Immature natural killer cell (primary cell): ENCODE data around the gene APBA1. TPM values are rescaled to one million over a fixed set of nuclear protein-coding genes. Genes with fewer than 3 reads are reported as not detected.
A peak's percentile ranks its signal among the peaks of the same experiment; 100 is the strongest.
"Not testable (repeated sequence)": the region's sequence is repeated elsewhere in the genome, so short reads cannot be mapped to it uniquely, and the experiment has no call there.

Experiments used
- DNase-seq, 3 donors: peaks; one replicate each; pipeline ENCODE4 v3.0.0; 2022; ENCODE audit warnings: mixed read lengths in 1 of 3
- H3K27ac Mint-ChIP-seq, 6 donors: one replicate each; pipeline ENCODE4 v1.8.0; 2020; ENCODE audit warnings: mixed read lengths in 6 of 6, mild to moderate bottlenecking in 5 of 6, inconsistent platforms in 4 of 6, moderate library complexity in 3 of 6
- H3K27me3 Mint-ChIP-seq, 3 donors: one replicate each; pipeline ENCODE4 v1.8.0; 2020 to 2021; ENCODE audit warnings: low read depth in 3 of 3, mild to moderate bottlenecking in 3 of 3, mixed read lengths in 3 of 3, moderate library complexity in 3 of 3, inconsistent platforms in 1 of 3
- H3K36me3 Mint-ChIP-seq, 3 donors: one replicate each; pipeline ENCODE4 v1.8.0; 2020; ENCODE audit warnings: mixed read lengths in 3 of 3, inconsistent platforms in 2 of 3, mild to moderate bottlenecking in 2 of 3
- H3K4me1 Mint-ChIP-seq, 2 donors: one replicate each; pipeline ENCODE4 v1.8.0; 2020; ENCODE audit warnings: inconsistent platforms in 2 of 2, mild to moderate bottlenecking in 2 of 2, mixed read lengths in 2 of 2, moderate library complexity in 1 of 2
- H3K4me3 Mint-ChIP-seq, 5 donors: one replicate each; pipeline ENCODE4 v1.8.0; 2020; ENCODE audit warnings: mild to moderate bottlenecking in 5 of 5, mixed read lengths in 5 of 5, inconsistent platforms in 3 of 5, moderate library complexity in 3 of 5
- H3K9me3 Mint-ChIP-seq, 6 donors: one replicate each; pipeline ENCODE4 v1.8.0; 2020; ENCODE audit warnings: mild to moderate bottlenecking in 6 of 6, mixed read lengths in 6 of 6, inconsistent platforms in 4 of 6, moderate library complexity in 3 of 6
- polyA plus RNA-seq, 3 donors: library from polyadenylated mRNA; unstranded; fragments of 300-500 nt; fragmentation: Illumina TruSeq; gene quantifications; one replicate each; pipeline ENCODE4 v1.2.3, GENCODE V29; 2021

Gene APBA1
- polyA plus RNA-seq, 3 donors from 2014 or later = not detected

DNA sequence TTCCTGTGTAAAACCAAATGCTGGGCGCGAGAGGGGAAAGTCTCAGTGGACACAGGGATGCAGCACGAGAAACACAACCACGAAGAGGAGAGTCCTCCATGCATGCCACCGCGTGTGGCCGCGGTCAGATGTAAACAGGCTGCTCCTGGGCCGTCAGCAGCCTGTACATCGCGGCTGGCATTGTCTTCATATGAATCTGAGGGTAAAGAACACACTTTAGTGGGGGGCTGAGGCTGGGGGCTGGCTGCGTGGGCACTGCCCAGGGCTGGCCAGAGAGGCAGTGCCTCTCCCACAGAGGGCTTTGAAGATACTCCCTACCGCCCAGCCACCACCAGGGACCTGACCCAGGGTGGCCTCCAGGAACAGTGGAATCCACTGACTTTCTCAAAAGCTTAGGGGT is 241.0 kb downstream of the APBA1 start:
- H3K36me3 Mint-ChIP-seq = no peaks in the 10 kb centered on the region
- no peak for DNase-seq
- H3K9me3 Mint-ChIP-seq = peaks cover 0 to 2% (median 0%) of the 10 kb centered on the region in 6 donors
- H3K27me3 Mint-ChIP-seq = no peaks in the 10 kb centered on the region
- no peaks in the 10 kb centered on the region for H3K4me1 Mint-ChIP-seq
- H3K27ac Mint-ChIP-seq = no peak overlapping the region
- H3K4me3 Mint-ChIP-seq = no peak overlapping the region

DNA sequence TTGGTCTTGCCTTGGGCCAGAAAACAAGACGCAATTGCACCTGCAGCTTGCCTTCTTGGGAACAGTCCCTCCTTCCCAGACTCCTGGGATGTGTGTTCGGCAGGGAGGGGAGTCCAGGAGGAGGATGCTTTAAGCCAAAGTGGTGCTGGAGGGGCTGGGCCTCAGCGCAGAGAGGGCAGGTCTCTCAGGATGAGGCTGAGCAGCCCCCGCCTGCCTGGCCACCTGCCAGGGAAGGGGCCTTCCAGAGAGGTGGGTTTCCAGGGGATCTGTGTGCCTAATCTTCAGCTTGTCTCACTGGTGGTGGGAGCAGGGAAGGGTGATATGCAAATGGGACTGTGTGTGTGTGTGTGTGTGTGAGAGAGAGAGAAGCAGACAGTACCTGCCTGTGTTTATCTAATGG is 242.0 kb downstream of the APBA1 start:
- no peak overlapping the region for H3K27ac Mint-ChIP-seq
- H3K4me3 Mint-ChIP-seq = no peak overlapping the region
- H3K4me1 Mint-ChIP-seq = no peaks in the 10 kb centered on the region
- no peak for DNase-seq
- H3K27me3 Mint-ChIP-seq = peaks cover 0 to 1% (median 0%) of the 10 kb centered on the region in 3 donors
- H3K9me3 Mint-ChIP-seq = peaks cover 0 to 2% (median 0%) of the 10 kb centered on the region in 6 donors
- H3K36me3 Mint-ChIP-seq = no peaks in the 10 kb centered on the region

DNA sequence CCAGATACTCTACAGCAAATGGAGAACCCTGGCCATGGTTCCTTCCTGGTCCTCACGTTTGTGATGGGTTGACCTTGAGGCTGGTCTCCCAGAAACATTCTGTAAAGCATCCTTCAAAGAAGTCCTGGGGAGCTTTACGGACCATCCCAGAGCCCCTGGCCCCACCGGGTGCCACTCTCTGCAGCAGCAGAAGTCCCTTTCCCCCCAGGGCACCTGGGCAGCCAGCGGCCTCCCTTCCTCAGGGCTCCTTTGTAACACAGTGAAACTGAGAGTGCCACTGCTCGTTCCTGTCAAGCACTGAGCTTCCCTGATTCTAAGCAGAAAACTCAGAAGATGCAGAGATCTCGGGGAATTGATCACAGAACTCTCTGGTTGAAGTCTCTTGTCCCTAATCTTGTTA is 242.9 kb downstream of the APBA1 start:
- Mint-ChIP-seq H3K27me3 (peaks cover 0 to 1% (median 0%) of the 10 kb centered on the region in 3 donors), H3K9me3 (peaks cover 0 to 2% (median 0%) of the 10 kb centered on the region in 6 donors), H3K4me3 (no peak overlapping the region), H3K4me1 (no peaks in the 10 kb centered on the region), H3K36me3 (no peaks in the 10 kb centered on the region), H3K27ac (no peak overlapping the region)
- DNase-seq = no peak

DNA sequence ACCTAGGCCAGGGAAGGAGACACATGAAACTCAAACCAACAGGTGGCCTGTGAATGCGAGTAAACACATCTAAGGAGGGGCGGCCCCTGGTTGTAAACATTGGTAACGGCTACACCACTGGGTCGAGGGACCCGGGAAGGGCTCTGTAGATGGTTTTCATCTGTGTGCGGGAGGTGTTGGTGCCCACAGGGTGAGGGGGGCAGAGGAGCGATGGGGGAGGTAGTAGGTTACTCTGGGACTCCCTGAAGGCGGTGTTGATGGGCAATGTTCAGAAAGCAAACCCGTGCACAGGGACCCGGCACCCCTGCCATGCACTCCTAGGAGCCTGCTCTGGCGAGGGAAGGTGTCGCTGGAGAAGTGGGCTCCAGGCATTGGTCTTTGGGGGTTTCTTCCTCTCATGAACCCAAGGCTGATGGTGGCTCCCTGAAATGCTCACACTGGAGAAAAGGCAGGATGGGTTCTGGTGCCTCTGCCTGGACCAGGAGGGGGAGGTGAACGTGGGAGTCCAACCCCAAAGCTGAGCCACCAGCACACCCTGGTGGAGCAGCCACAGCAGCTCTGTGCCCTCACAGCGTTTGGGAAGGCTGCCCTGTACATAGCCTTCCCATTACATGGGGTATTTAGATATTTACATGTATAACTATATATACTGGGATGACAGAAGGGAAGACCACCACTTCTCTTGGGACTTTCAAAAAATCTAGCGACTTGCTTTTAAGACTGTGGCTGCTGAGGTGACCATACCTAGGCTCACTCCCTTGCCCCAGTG is 244.0 kb downstream of the APBA1 start:
- Mint-ChIP-seq H3K4me3 (no peak overlapping the region), H3K27ac (no peak overlapping the region), H3K4me1 (no peaks in the 10 kb centered on the region), H3K9me3 (peaks cover 0 to 2% (median 0%) of the 10 kb centered on the region in 6 donors), H3K36me3 (no peaks in the 10 kb centered on the region), H3K27me3 (peaks cover 0 to 1% (median 0%) of the 10 kb centered on the region in 3 donors)
- DNase-seq = no peak

DNA sequence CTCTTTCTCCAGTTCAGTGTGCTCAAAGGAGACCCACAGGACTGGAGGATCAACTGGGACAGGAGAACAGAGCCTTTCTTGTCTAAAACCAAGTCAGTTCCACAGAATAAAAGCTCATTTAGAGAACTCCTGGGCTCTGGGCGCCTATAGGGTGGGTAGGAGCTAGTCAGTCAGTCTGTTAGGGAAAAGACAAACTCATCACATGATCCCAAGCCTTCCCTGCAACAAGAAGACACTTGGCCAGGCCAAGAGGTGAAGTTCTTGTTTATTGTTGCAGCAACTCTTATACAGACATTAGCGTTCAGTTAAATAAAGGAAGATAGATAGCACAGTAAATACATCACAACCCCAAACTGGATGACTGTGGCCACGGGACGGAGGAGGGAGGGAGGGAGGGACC is 244.9 kb downstream of the APBA1 start:
- no peak overlapping the region for H3K27ac Mint-ChIP-seq
- H3K9me3 Mint-ChIP-seq = peaks cover 0 to 2% (median 0%) of the 10 kb centered on the region in 6 donors
- peaks cover 0 to 4% (median 1%) of the 10 kb centered on the region in 3 donors for H3K27me3 Mint-ChIP-seq
- no peaks in the 10 kb centered on the region for H3K4me1 Mint-ChIP-seq
- DNase-seq = no peak
- no peaks in the 10 kb centered on the region for H3K36me3 Mint-ChIP-seq
- no peak overlapping the region for H3K4me3 Mint-ChIP-seq

DNA sequence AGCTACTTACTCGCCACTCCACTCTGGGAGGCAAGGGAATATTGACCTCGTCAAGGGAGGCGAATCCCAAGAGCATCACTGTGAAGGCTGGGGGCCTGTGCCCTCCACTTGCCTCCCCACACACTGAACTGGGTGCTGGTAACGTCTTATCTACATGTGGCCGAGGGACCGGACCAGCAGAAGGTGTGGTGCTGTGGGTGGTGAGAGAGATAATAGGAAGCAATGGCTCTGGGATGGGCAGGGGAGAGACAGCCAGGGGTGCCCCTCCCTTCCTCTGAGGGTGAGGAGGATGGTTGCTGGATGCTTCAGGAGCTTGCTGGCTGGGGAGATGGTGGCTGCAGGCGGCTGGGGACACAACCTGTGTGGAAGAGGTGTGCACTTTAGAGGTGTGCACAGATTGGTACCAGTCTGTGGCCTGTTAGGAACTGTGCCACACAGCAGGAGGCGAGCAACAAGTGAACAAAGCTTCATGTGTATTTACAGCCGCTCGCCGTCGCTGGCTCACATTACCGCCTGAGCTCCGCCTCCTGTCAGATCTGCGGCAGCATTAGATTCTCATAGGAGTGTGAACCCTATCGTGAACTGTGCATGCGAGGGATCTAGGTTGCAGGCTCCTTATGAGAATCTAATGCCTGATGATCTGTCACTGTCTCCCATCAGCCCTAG is 246.9 kb downstream of the APBA1 start:
- H3K4me3 Mint-ChIP-seq = no peak overlapping the region
- H3K9me3 Mint-ChIP-seq = peaks cover 0 to 2% (median 0%) of the 10 kb centered on the region in 6 donors
- no peak overlapping the region for H3K27ac Mint-ChIP-seq
- DNase-seq = no peak
- no peaks in the 10 kb centered on the region for H3K4me1 Mint-ChIP-seq
- H3K27me3 Mint-ChIP-seq = peaks cover 0 to 10% (median 1%) of the 10 kb centered on the region in 3 donors
- H3K36me3 Mint-ChIP-seq = no peaks in the 10 kb centered on the region

DNA sequence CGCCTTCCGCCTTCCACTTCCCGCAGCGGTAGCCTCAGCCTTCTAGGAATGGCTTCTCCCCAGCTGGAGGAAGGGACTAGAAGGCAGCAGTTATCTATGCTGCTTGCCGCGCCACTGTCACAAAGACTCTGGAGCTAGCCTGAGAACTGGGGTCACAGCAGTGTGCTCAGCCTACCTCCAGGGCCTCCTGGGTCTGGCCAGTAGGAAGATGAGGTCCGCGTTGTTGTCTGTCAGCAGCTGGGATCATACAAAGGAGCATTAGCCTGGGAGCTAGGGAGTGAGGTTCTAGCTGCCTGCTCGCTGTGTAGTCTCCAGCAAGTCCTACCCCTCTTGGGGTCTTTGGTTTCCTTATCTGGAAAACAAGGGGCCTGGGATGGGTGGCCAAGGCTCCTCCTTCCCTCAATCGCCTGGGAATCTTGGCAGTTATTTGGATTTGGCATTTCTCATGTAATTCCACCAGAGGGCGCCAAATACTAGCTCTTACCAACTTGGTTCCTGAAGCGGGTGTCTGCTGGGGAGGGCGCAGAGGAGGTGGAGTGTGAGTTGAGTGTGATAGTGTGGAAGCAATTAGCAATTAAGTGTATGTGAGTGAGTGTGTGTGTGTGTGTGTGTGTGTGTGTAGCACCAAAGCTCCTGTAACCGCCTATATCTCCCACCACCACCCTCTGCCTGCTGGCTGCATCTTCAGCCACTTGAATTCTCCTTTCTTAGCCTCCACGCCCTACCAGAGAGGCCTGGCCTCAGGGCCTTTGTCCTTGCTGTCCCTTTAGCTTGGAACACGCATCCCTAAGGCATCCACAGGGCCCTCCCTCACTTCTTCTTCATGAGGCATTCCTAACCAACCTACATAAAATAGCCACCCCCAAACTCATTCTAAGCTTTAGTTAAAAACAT is 250.0 kb downstream of the APBA1 start:
- Mint-ChIP-seq H3K4me3 (no peak overlapping the region), H3K27ac (no peak overlapping the region), H3K27me3 (peaks cover 1 to 10% (median 2%) of the 10 kb centered on the region in 3 donors), H3K36me3 (no peaks in the 10 kb centered on the region), H3K4me1 (no peaks in the 10 kb centered on the region), H3K9me3 (no peaks in the 10 kb centered on the region)
- peak; percentile 22 to 32 (median 32) for DNase-seq

DNA sequence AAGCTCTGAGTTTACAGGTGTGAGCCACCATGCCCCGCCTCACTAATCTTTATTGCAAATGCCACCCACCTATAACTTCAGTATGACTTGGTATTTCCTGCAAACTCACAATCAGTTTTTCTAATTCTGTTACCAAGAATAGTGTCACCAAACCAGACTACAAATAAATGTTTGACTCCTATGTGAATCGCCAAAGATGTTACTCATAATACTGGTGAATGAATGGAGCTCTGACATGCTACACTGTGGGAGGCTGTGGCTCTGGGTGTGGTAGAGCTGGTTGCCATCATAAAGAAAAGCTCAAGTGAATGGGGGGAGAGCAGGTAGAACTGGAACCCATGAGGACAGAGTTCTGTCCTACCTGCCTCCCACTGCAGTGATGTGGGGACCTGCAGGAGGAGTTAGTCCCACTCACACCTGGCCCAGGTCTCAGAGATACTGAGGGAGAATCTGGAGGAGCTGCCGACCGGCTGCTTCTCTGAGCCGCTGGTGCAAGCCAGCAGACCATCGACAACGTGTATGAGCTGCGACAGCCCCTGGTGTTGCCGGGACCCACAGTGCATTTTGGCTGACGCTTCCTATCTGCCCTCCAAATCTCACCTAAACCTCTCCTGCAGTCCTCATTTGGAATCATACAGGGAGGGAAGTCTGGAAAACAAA is 251.4 kb downstream of the APBA1 start:
- no peak overlapping the region for H3K4me3 Mint-ChIP-seq
- no peaks in the 10 kb centered on the region for H3K9me3 Mint-ChIP-seq
- H3K36me3 Mint-ChIP-seq = no peaks in the 10 kb centered on the region
- no peak for DNase-seq
- peaks cover 0 to 10% (median 2%) of the 10 kb centered on the region in 3 donors for H3K27me3 Mint-ChIP-seq
- H3K4me1 Mint-ChIP-seq = no peaks in the 10 kb centered on the region
- H3K27ac Mint-ChIP-seq = no peak overlapping the region

DNA sequence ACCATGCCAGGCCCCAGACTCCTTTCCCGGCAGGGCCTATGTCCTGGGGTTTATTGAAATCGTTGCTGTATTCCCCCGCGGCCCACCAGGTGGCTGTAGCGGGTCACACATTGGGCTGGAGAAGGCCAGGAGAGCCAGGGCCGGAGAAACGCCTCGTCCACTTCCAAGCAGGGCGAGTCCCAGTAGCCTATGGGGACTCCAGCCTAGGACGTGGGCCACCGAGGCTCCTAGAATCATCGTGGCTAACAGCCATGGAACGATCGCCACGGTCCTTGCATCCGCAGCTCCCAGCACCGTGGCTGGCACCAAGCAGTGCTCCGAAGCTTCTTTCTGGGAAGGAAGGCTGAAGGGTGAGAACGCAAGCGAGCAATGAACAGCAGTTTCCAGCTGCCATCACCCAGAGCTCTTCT is 259.4 kb downstream of the APBA1 start:
- H3K27me3 Mint-ChIP-seq = peaks cover 0 to 4% (median 3%) of the 10 kb centered on the region in 3 donors
- DNase-seq = no peak
- H3K4me1 Mint-ChIP-seq = no peaks in the 10 kb centered on the region
- no peaks in the 10 kb centered on the region for H3K36me3 Mint-ChIP-seq
- H3K27ac Mint-ChIP-seq = no peak overlapping the region
- no peak overlapping the region for H3K4me3 Mint-ChIP-seq
- H3K9me3 Mint-ChIP-seq = no peaks in the 10 kb centered on the region

DNA sequence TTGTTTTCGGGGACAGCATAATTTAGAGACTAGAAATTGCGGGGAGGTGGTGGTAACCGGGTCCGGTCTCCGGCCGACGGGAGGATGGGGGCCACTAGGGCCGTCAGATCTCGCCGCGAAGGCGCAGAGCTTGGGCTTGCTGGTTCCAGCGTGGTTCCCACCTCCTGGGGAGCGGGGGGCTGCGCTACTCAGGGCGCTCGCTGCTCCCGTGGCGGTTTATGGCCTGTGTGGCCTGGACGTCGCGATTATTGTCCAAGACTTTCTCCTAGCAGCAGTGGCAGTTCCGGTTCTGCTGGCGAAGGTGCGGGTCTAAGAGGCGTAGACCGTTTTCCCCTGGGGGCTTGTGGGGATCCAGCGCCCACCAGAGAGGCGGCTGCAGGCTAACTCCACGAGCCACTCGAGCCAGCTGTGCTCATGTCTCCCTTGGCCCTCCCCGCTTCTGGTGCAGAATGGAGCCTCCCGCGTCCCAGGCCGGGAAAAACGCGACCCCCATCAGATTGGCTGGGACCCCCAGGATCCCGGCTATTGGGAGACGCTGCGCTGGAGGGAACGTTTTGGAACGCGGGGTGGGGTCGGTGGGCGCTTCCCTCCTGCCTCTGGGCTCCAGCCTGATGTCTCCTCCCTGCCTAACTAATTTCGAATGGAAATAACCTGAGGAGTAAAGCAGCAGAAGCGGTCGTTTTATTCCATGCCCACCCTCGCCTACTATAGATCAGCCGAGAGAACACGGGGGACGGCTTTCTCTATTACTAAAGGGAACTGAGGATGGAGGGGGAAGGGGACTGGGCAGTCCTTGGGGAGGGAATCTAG is 260.0 kb downstream of the APBA1 start:
- Mint-ChIP-seq H3K27ac (no peak overlapping the region), H3K36me3 (no peaks in the 10 kb centered on the region), H3K9me3 (no peaks in the 10 kb centered on the region), H3K4me1 (no peaks in the 10 kb centered on the region), H3K4me3 (no peak overlapping the region), H3K27me3 (peaks cover 0 to 4% (median 3%) of the 10 kb centered on the region in 3 donors)
- no peak for DNase-seq

DNA sequence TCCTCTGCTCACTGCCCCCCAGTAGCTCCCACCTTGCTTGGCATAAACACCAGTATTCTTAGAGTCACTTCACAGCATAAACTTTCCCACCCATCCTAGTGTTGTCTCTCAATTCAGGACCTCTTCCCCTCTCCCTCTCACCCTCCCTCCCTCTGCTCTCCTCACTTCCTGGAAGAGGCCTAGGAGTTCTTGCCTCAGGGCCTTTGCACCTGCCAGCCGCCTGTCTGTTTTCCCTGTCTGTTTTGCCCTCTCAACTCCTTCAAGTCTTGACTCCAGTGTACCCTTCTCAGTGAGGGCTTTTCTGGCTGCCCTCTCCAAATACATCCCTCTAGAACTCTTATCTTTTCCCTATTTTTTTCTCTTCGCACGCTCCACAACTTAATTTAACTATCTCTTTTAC is 260.9 kb downstream of the APBA1 start:
- H3K9me3 Mint-ChIP-seq = no peaks in the 10 kb centered on the region
- H3K36me3 Mint-ChIP-seq = no peaks in the 10 kb centered on the region
- H3K4me3 Mint-ChIP-seq = no peak overlapping the region
- DNase-seq = no peak
- no peak overlapping the region for H3K27ac Mint-ChIP-seq
- no peaks in the 10 kb centered on the region for H3K4me1 Mint-ChIP-seq
- peaks cover 0 to 4% (median 3%) of the 10 kb centered on the region in 3 donors for H3K27me3 Mint-ChIP-seq

DNA sequence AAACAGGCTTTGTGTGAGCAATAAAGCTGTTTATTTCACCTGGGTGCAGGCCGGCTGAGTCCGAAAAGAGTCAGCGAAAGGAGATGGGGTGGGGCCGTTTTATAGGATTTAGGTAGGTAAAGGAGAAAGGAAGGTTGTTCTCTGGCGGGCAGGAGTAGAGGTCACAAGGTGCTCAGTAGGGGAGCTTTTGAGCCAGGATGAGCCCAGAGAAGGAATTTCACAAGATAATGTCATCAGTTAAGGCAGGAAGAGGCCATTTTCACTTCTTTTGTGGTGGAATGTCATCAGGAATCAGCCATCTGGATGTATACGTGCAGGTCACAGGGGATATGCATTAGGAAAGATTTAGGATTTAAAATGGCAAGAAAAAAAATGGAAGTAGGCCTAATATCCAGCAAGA is 262.2 kb downstream of the APBA1 start:
- not testable (repeated sequence) for H3K36me3 Mint-ChIP-seq, H3K4me1 Mint-ChIP-seq, H3K27me3 Mint-ChIP-seq, H3K4me3 Mint-ChIP-seq, H3K27ac Mint-ChIP-seq, H3K9me3 Mint-ChIP-seq, DNase-seq

DNA sequence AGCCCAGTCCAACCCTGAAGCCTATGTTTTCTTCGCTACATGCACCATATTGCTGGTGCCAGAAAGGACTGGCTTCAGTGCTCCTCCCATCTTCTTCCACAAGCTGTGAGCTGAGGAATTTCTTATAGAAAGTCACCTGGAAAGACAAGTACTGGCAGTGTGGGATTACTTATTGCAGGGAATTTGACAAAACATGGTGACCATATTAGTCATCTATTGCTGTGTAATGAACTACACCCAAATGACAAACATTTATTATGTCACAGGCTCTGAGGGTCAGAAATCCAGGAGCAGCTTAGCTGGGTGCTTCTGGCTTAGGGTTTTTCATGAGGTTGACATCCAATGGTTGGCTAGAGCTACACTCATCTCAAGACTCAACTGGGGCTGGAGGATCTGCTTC is 271.7 kb downstream of the APBA1 start:
- no peak overlapping the region for H3K4me3 Mint-ChIP-seq
- H3K4me1 Mint-ChIP-seq = no peaks in the 10 kb centered on the region
- H3K36me3 Mint-ChIP-seq = no peaks in the 10 kb centered on the region
- peaks cover 0 to 2% (median 0%) of the 10 kb centered on the region in 6 donors for H3K9me3 Mint-ChIP-seq
- H3K27me3 Mint-ChIP-seq = peaks cover 0 to 7% (median 0%) of the 10 kb centered on the region in 3 donors
- no peak for DNase-seq
- H3K27ac Mint-ChIP-seq = no peak overlapping the region
